ENCODE measurements around the gene SORBS2. TPM values are rescaled to one million over a fixed set of nuclear protein-coding genes. Genes with fewer than 3 reads are reported as not detected.

The SORBS2 gene
- total and polyA plus RNA-seq, 2 donors (not counting 3 experiments of a cell fraction or from before 2014, with no cell fraction given): 69.8 to 82.5 TPM

DNA sequence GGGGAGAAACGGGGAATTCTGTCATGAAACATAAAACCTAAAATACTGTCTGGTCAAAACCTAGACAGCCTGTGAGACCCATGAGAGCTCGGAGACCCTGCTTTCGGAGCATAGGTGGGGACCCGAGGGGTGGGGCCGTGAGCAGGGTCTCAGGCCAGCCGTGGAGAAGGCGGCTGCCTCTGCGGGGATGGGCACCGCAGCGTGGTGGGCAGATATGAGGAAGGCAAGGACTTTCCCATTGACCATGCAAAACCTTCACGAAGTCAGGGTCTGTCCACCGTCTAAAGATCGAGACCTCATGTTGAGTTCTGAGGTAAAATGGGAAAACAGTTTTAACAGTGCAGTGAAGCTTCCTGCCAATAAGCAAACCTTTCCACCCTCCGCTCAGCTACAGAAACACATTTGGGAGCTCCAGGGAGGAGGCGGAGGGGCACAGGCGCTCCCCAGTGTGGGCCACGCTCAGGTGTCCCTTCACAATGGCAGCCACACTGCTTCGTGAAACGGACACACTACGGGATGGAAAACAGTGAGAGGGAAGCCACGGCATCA lies 74.4 kb downstream of the SORBS2 start:
- no TSS peak for BruUV-seq (replicated peaks)
- Histone ChIP-seq H3K4me1 (ENCODE audit: control insufficient read depth, extremely low read depth, insufficient read depth, low read length) (peaks cover 28% of the 10 kb centered on the region), H3K4me2 (ENCODE audit: insufficient read depth, low read length) (peak overlapping the region; percentile 76), H3K27ac (ENCODE audit: insufficient read depth, low read depth, low read length) (no peak overlapping the region), H3K9me1 (replicated peaks; ENCODE audit: control insufficient read depth, extremely low read depth, insufficient read depth, low read length) (no peaks in the 10 kb centered on the region), H3K36me3 (ENCODE audit: control insufficient read depth in 2 of 2, extremely low read depth in 1 of 2, insufficient read depth in 2 of 2, low read length in 2 of 2) (peaks cover 0 to 3% of the 10 kb centered on the region in 2 experiments), H3K9me3 (replicated peaks; ENCODE audit: control insufficient read depth, insufficient read depth, low read length) (no peaks in the 10 kb centered on the region), H3K4me3 (replicated peaks in 1 of 3; ENCODE audit: insufficient read depth in 1 of 3, low read depth in 1 of 3, low read length in 3 of 3) (no peak overlapping the region), H2AFZ (ENCODE audit: low read depth, low read length) (no peak overlapping the region), H3K9ac (replicated peaks; ENCODE audit: extremely low read depth, insufficient read depth, low read length) (no peak overlapping the region), H4K20me1 (replicated peaks; ENCODE audit: control insufficient read depth, extremely low read depth, insufficient read depth, low read length) (no peaks in the 10 kb centered on the region), H3K27me3 (ENCODE audit: control insufficient read depth in 2 of 2, insufficient read depth in 2 of 2, low read length in 2 of 2) (no peaks in the 10 kb centered on the region), H3K79me2 (ENCODE audit: control insufficient read depth, insufficient read depth, low read length) (no peaks in the 10 kb centered on the region)
- DNase-seq (ENCODE audit: low read depth, low spot score): no peak
- no peak for FAIRE-seq
- dilution Hi-C loops (cut with MboI; ENCODE audit: extremely low pct_ligation_motif_present, low sequenced_read_pairs) (no loop called here), intact Hi-C loops (cut with micrococcal nuclease) (loop anchor here (1.0 to 2.0 kb wide), 2 partner anchors 8 to 35 kb away; no protein-coding TSS in a partner anchor)
- TF ChIP-seq, protein P1, sequence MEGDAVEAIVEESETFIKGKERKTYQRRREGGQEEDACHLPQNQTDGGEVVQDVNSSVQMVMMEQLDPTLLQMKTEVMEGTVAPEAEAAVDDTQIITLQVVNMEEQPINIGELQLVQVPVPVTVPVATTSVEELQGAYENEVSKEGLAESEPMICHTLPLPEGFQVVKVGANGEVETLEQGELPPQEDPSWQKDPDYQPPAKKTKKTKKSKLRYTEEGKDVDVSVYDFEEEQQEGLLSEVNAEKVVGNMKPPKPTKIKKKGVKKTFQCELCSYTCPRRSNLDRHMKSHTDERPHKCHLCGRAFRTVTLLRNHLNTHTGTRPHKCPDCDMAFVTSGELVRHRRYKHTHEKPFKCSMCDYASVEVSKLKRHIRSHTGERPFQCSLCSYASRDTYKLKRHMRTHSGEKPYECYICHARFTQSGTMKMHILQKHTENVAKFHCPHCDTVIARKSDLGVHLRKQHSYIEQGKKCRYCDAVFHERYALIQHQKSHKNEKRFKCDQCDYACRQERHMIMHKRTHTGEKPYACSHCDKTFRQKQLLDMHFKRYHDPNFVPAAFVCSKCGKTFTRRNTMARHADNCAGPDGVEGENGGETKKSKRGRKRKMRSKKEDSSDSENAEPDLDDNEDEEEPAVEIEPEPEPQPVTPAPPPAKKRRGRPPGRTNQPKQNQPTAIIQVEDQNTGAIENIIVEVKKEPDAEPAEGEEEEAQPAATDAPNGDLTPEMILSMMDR (IDR thresholded peaks at IDR 0.05; ENCODE audit: extremely low read depth in 1 of 2, insufficient read depth in 1 of 2, low read depth in 1 of 2, low read length in 2 of 2): no peak
- TF ChIP-seq FOS (IDR thresholded peaks at IDR 0.05; ENCODE audit: borderline replicate concordance, insufficient read depth, low read length) (no peak), POLR2AphosphoS5 (IDR thresholded peaks at IDR 0.05; ENCODE audit: insufficient read depth, low read depth, low read length) (no peak), MYC (IDR thresholded peaks at IDR 0.05; ENCODE audit: low read depth, low read length) (no peak), EZH2 (IDR thresholded peaks at IDR 0.05; ENCODE audit: borderline replicate concordance, low read depth, low read length, severe bottlenecking) (no peak)
- CTCF ChIA-PET: interaction anchor here (0.6 to 2.4 kb wide), 3 partner anchors 97 to 301 kb away, joined by 3 to 20 read pairs (median 4); no protein-coding TSS in a partner anchor
- POLR2A ChIA-PET: no interaction called here

DNA sequence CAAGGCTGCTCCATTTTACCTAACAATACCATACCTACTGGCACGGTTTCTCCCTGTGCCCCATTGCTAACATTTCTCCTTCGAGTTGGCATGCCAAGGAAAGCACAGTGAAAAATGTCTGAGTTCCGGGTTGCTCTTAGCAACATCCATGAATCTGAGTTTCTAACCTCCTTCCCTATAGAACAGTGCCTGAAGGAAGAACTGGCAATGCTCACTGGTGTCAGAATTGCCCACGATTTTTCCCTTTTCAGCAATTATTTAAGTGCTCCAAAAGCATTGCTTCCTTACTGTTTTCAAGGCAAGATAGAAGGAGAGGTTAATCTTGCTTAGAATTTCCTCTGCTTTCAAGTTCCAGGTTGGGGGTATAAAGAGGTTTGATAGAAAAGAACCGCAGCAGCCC lies 75.1 kb downstream of the SORBS2 start:
- Histone ChIP-seq H2AFZ (ENCODE audit: low read depth, low read length) (no peak overlapping the region), H3K4me1 (ENCODE audit: control insufficient read depth, extremely low read depth, insufficient read depth, low read length) (peaks cover 28% of the 10 kb centered on the region), H3K9me1 (replicated peaks; ENCODE audit: control insufficient read depth, extremely low read depth, insufficient read depth, low read length) (no peaks in the 10 kb centered on the region), H3K9me3 (replicated peaks; ENCODE audit: control insufficient read depth, insufficient read depth, low read length) (no peaks in the 10 kb centered on the region), H3K9ac (replicated peaks; ENCODE audit: extremely low read depth, insufficient read depth, low read length) (no peak overlapping the region), H3K27ac (ENCODE audit: insufficient read depth, low read depth, low read length) (no peak overlapping the region), H4K20me1 (replicated peaks; ENCODE audit: control insufficient read depth, extremely low read depth, insufficient read depth, low read length) (no peaks in the 10 kb centered on the region), H3K79me2 (ENCODE audit: control insufficient read depth, insufficient read depth, low read length) (no peaks in the 10 kb centered on the region), H3K4me3 (replicated peaks in 1 of 3; ENCODE audit: insufficient read depth in 1 of 3, low read depth in 1 of 3, low read length in 3 of 3) (no peak overlapping the region), H3K27me3 (ENCODE audit: control insufficient read depth in 2 of 2, insufficient read depth in 2 of 2, low read length in 2 of 2) (no peaks in the 10 kb centered on the region), H3K36me3 (ENCODE audit: control insufficient read depth in 2 of 2, extremely low read depth in 1 of 2, insufficient read depth in 2 of 2, low read length in 2 of 2) (peaks cover 0 to 3% of the 10 kb centered on the region in 2 experiments), H3K4me2 (ENCODE audit: insufficient read depth, low read length) (no peak overlapping the region)
- no peak for DNase-seq (ENCODE audit: low read depth, low spot score)
- intact Hi-C loops (cut with micrococcal nuclease): no loop called here
- no TSS peak for BruUV-seq (replicated peaks)
- no peak for TF ChIP-seq EZH2 (IDR thresholded peaks at IDR 0.05; ENCODE audit: borderline replicate concordance, low read depth, low read length, severe bottlenecking)
- TF ChIP-seq POLR2AphosphoS5 (IDR thresholded peaks at IDR 0.05; ENCODE audit: insufficient read depth, low read depth, low read length): no peak
- TF ChIP-seq JUN (IDR thresholded peaks at IDR 0.05; ENCODE audit: borderline replicate concordance, insufficient read depth, insufficient read length, low read depth): no peak
- TF ChIP-seq, protein P1 (IDR thresholded peaks at IDR 0.05; ENCODE audit: extremely low read depth in 1 of 2, insufficient read depth in 1 of 2, low read depth in 1 of 2, low read length in 2 of 2): no peak
- ChIA-PET CTCF (no interaction called here), POLR2A (no interaction called here)
- dilution Hi-C loops (cut with MboI; ENCODE audit: extremely low pct_ligation_motif_present, low sequenced_read_pairs): no loop called here
- FAIRE-seq: no peak

Data from endothelial cell of umbilical vein (primary cell).